Measurements from ENCODE around the gene TRIM71. TPM values are rescaled to one million over a fixed set of nuclear protein-coding genes. Genes with fewer than 3 reads are reported as not detected.

TRIM71 gene
- total RNA-seq: under 1 TPM in 2 of 3 donors, not detected in 1; under 0.01 TPM

DNA sequence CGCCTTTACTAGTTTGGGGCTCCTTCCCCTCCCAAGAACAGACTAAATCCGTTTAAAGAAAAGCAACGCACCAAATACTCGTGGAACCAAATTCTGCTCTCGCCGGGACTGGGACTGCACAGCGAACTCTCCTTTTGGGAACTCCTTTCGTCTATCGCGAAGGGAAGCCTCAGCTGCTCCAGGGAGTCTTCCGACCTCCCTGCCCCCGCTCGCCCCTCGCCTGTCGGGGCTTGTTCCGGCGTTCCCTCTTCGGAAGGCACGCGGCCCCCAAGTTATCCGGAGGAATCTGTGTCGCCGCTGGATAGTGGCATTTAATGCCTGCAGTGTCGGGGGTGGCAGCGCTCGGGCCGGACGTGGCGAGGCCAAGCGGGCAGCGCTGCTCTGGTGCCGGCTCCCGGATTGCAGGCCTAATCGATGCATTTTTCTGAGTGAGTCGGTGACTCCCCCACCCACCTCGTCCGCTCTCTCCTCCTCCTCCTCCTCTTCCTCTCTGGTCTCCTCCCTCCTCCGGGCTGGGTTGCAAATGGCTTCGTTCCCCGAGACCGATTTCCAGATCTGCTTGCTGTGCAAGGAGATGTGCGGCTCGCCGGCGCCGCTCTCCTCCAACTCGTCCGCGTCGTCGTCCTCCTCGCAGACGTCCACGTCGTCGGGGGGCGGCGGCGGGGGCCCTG is at the start of gene TRIM71:
Gene TRIM71 (plus strand): TSS at position 440 of the 671 bp plus-strand sequence. CDS start 84 bp downstream, at position 524.
- Histone ChIP-seq H3K36me3 (no peaks in the 10 kb centered on the region), H3K27me3 (peaks cover 10 to 71% of the 10 kb centered on the region in 2 donors), H3K9me3 (no peaks in the 10 kb centered on the region), H3K27ac (no peak within 1 kb of the TSS), H3K4me1 (peaks cover 5 to 10% of the 10 kb centered on the region in 2 donors), H3K4me3 (peak within 1 kb of the TSS; percentile 41 to 64 (median 48))
- intact Hi-C loops (cut with DNase I; ENCODE audit: low total_unique reads): no loop called here
- no peak for DNase-seq (ENCODE audit: low spot score in 2 of 2)
- TF ChIP-seq, protein P1, sequence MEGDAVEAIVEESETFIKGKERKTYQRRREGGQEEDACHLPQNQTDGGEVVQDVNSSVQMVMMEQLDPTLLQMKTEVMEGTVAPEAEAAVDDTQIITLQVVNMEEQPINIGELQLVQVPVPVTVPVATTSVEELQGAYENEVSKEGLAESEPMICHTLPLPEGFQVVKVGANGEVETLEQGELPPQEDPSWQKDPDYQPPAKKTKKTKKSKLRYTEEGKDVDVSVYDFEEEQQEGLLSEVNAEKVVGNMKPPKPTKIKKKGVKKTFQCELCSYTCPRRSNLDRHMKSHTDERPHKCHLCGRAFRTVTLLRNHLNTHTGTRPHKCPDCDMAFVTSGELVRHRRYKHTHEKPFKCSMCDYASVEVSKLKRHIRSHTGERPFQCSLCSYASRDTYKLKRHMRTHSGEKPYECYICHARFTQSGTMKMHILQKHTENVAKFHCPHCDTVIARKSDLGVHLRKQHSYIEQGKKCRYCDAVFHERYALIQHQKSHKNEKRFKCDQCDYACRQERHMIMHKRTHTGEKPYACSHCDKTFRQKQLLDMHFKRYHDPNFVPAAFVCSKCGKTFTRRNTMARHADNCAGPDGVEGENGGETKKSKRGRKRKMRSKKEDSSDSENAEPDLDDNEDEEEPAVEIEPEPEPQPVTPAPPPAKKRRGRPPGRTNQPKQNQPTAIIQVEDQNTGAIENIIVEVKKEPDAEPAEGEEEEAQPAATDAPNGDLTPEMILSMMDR (IDR thresholded peaks at IDR 0.05): no peak
- TF ChIP-seq POLR2AphosphoS5 (IDR thresholded peaks at IDR 0.05) (no peak), POLR2A (IDR thresholded peaks at IDR 0.05) (no peak)

DNA sequence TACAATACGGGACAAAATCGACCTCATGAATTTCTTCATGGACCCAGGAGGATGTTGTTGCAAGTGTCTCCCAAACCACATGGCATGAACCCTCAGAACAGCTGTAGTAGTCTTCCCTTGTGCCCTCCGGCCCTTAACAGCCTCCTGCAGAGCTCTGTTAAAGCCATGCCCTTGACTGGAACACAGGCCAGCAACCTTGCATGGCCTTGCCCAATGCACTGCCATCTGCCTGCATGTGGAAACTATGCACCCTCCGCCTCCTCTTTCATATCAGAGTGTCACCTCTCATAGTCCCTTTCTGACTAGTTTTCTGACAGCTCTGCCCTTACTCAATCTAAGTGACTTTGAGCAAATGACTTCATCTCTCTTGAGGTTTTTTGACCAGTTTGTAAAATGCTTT is 39.4 kb upstream of the TRIM71 start:
- TF ChIP-seq, protein P1 (IDR thresholded peaks at IDR 0.05): no peak
- TF ChIP-seq POLR2A (IDR thresholded peaks at IDR 0.05): no peak
- TF ChIP-seq POLR2AphosphoS5 (IDR thresholded peaks at IDR 0.05): no peak
- H3K27me3 ChIP-seq: no peaks in the 10 kb centered on the region
- intact Hi-C loops (cut with DNase I; ENCODE audit: low total_unique reads): no loop called here
- H3K27ac ChIP-seq: no peak overlapping the region
- no peaks in the 10 kb centered on the region for H3K4me1 ChIP-seq
- no peak overlapping the region for H3K4me3 ChIP-seq
- no peak for DNase-seq (ENCODE audit: low spot score in 2 of 2)
- no peaks in the 10 kb centered on the region for H3K36me3 ChIP-seq
- no peaks in the 10 kb centered on the region for H3K9me3 ChIP-seq

DNA sequence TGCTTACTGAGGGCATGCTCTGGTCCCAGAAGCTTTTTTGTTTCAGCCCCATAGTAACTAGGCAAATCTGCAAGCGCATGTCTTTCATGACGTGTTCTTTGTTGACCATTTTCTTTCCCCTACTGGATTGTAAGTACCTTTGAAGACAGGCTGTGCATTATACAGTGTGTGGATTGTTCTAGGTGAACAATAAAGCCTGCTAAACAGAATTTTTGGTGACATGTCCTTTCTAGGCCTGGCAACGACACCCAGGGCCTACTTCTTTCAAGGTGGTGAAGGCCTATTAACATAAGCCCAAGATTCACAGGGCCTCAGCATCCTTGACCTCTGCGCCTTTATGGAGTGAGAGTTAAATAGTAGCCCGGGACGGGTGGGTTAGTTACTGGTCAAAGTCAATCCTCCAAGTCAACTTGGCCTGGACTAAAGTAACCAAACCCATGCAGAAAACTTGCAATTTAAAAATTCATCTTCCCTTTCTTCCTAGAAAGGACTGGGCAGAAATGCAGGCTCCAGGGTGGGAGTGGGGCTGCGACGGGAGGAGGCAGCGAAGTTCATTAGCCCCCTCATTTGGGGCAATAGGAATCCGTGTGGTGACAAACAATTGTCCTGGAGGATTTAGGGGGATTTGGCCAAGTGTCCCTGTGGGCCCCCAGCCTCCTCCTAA is 37.6 kb upstream of the TRIM71 start:
- Histone ChIP-seq H3K27me3 (no peaks in the 10 kb centered on the region), H3K4me1 (no peaks in the 10 kb centered on the region), H3K36me3 (no peaks in the 10 kb centered on the region), H3K4me3 (peak overlapping the region; percentile 45 to 69 (median 55)), H3K27ac (no peak overlapping the region), H3K9me3 (no peaks in the 10 kb centered on the region)
- intact Hi-C loops (cut with DNase I; ENCODE audit: low total_unique reads): no loop called here
- no peak for TF ChIP-seq POLR2AphosphoS5 (IDR thresholded peaks at IDR 0.05)
- TF ChIP-seq POLR2A (IDR thresholded peaks at IDR 0.05): no peak
- TF ChIP-seq, protein P1 (IDR thresholded peaks at IDR 0.05): no peak
- no peak for DNase-seq (ENCODE audit: low spot score in 2 of 2)

DNA sequence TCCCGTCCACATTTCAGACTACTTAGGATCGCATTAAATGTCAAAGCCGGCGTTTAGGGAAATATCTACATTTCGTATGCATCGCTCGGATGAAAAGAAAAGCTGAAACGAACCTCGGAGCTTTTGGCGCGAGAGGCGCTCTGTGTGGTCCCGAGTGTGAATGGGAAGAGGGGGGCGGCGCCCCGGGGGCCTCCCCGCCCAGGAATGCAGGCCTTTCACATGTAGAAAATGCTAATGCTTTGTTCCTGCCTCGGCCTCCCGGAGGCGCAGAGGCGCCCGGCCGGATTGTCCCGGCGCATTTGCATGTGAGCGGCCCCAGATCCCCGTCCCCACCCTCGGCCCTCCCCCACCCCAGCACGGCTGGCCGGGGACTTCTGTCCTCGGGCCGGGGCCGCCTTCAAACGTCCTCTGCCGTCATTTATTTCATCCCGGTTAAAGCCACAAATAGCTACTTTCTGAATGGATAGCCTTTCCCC is 37.0 kb upstream of the TRIM71 start:
- H3K4me1 ChIP-seq: no peaks in the 10 kb centered on the region
- no peaks in the 10 kb centered on the region for H3K9me3 ChIP-seq
- H3K36me3 ChIP-seq: no peaks in the 10 kb centered on the region
- no peak for DNase-seq (ENCODE audit: low spot score in 2 of 2)
- TF ChIP-seq POLR2A (IDR thresholded peaks at IDR 0.05): no peak
- TF ChIP-seq, protein P1 (IDR thresholded peaks at IDR 0.05): no peak
- TF ChIP-seq POLR2AphosphoS5 (IDR thresholded peaks at IDR 0.05): no peak
- intact Hi-C loops (cut with DNase I; ENCODE audit: low total_unique reads): no loop called here
- H3K27me3 ChIP-seq: no peaks in the 10 kb centered on the region
- H3K27ac ChIP-seq: no peak overlapping the region
- H3K4me3 ChIP-seq: peak overlapping the region; percentile 45 to 69 (median 55)

All from breast epithelium (tissue), 4 donors.